ENCODE results near the gene GRM8.

DNA sequence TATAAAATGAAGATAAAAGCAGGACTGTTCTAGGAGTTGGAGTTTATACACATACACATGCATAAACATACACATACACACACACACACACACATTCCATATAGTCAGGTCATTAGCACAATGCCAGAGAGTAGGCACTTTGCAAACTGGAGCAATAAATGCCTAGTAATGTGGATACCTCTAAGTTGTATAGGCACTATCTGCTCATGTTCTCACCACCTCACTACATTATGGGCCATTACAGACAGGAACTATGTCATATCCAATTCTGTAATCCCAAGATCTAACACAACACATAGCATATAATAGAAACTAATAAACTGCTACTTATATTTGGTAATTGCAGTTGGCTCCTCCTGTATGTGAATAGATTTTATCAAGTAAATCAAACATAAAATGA, 115.6 kb downstream of the GRM8 start:
- TF ChIP-seq POLR2AphosphoS5 (IDR thresholded peaks at IDR 0.05; ENCODE audit: low read depth, low read length) = no peak
- no peak for TF ChIP-seq SIN3A (IDR thresholded peaks at IDR 0.05; ENCODE audit: borderline replicate concordance, insufficient read depth, low read length)
- TF ChIP-seq, protein P1, sequence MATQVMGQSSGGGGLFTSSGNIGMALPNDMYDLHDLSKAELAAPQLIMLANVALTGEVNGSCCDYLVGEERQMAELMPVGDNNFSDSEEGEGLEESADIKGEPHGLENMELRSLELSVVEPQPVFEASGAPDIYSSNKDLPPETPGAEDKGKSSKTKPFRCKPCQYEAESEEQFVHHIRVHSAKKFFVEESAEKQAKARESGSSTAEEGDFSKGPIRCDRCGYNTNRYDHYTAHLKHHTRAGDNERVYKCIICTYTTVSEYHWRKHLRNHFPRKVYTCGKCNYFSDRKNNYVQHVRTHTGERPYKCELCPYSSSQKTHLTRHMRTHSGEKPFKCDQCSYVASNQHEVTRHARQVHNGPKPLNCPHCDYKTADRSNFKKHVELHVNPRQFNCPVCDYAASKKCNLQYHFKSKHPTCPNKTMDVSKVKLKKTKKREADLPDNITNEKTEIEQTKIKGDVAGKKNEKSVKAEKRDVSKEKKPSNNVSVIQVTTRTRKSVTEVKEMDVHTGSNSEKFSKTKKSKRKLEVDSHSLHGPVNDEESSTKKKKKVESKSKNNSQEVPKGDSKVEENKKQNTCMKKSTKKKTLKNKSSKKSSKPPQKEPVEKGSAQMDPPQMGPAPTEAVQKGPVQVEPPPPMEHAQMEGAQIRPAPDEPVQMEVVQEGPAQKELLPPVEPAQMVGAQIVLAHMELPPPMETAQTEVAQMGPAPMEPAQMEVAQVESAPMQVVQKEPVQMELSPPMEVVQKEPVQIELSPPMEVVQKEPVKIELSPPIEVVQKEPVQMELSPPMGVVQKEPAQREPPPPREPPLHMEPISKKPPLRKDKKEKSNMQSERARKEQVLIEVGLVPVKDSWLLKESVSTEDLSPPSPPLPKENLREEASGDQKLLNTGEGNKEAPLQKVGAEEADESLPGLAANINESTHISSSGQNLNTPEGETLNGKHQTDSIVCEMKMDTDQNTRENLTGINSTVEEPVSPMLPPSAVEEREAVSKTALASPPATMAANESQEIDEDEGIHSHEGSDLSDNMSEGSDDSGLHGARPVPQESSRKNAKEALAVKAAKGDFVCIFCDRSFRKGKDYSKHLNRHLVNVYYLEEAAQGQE (IDR thresholded peaks at IDR 0.05; ENCODE audit: insufficient read depth in 1 of 2, low read depth in 2 of 2, low read length in 2 of 2) = no peak
- TF ChIP-seq TAF1 (IDR thresholded peaks at IDR 0.05; ENCODE audit: borderline replicate concordance, insufficient read depth, low read length) = no peak

Data from PFSK-1 (cell line).